Right atrium auricular region (tissue), 2 donors: ENCODE measurements around the gene ZNF488. TPM values are rescaled to one million over a fixed set of nuclear protein-coding genes. Genes with fewer than 3 reads are reported as not detected.
A peak's percentile ranks its signal among the peaks of the same experiment; 100 is the strongest.

Experiments used
- DNase-seq: peaks from one replicate; pipeline ENCODE4 v3.0.0-alpha.2; 2019; ENCODE audit warnings: low spot score
- H3K27ac ChIP-seq, 2 donors: fragments of 200-600 bp; sonication (generic); 1 replicate in 1 of 2; 2 replicates in 1 of 2; pipeline ENCODE4 v1.5.1; 2016 to 2019
- H3K27me3 ChIP-seq, 2 donors: fragments of 200-600 bp; sonication (generic); one replicate each; pipeline versions ENCODE4 v1.5.1 to v1.6.0; 2017 to 2019
- H3K36me3 ChIP-seq: fragments of 200-600 bp; sonication (generic); one replicate; pipeline ENCODE4 v1.5.1; 2016
- H3K4me1 ChIP-seq, 2 donors: fragments of 200-600 bp; sonication (generic); one replicate each; pipeline versions ENCODE4 v1.5.1 to v1.6.0; 2017 to 2019
- H3K4me3 ChIP-seq, 2 donors: fragments of 200-600 bp; sonication (generic); 1 replicate in 1 of 2; 2 replicates in 1 of 2; pipeline ENCODE4 v1.5.1; 2017 to 2019; ENCODE audit warnings: mild to moderate bottlenecking in 1 of 2, moderate library complexity in 1 of 2
- H3K9me3 ChIP-seq, 2 donors: fragments of 200-600 bp; sonication (generic); one replicate each; pipeline ENCODE4 v1.5.1; 2019
- total RNA-seq, 2 donors: library from RNA; depleted of rRNA; stranded (reverse); fragments of >200 nt; gene quantifications; one replicate each; pipeline ENCODE4 v1.1.0, GENCODE V29; 2016
- TF ChIP-seq, protein P1 (sequence below), 2 donors: fragments of 200-600 bp; sonication (generic); IDR thresholded peaks; one replicate each; pipeline ENCODE4 v1.5.1; 2019; ENCODE audit warnings: antibody characterized with exemption in 2 of 2

The ZNF488 gene
- total RNA-seq, 2 donors from 2014 or later: not detected

DNA sequence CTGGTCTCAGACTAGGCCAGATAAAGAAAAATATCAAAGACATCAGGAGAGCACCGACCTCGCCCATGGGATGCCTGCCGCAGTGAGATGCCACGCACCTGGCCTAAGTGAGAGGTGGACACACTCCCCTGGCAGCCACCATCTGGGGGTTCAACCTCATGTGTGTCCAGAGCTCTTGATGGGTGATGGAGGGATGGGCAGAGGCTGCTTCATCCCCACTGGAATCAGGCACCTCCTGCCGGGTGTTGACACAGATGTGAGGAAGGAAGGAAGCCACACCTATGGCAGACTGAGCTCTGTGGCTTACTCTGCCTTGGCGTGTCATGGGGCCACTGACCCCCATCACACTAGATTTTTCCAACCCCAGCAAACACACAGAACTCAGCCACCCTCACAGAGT is 11.4 kb downstream of the ZNF488 start:
- TF ChIP-seq, protein P1, sequence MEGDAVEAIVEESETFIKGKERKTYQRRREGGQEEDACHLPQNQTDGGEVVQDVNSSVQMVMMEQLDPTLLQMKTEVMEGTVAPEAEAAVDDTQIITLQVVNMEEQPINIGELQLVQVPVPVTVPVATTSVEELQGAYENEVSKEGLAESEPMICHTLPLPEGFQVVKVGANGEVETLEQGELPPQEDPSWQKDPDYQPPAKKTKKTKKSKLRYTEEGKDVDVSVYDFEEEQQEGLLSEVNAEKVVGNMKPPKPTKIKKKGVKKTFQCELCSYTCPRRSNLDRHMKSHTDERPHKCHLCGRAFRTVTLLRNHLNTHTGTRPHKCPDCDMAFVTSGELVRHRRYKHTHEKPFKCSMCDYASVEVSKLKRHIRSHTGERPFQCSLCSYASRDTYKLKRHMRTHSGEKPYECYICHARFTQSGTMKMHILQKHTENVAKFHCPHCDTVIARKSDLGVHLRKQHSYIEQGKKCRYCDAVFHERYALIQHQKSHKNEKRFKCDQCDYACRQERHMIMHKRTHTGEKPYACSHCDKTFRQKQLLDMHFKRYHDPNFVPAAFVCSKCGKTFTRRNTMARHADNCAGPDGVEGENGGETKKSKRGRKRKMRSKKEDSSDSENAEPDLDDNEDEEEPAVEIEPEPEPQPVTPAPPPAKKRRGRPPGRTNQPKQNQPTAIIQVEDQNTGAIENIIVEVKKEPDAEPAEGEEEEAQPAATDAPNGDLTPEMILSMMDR (IDR thresholded peaks at IDR 0.05): no peak
- Histone ChIP-seq H3K4me1 (peaks cover 0 to 6% of the 10 kb centered on the region in 2 donors), H3K27me3 (no peaks in the 10 kb centered on the region), H3K9me3 (no peaks in the 10 kb centered on the region), H3K36me3 (no peaks in the 10 kb centered on the region), H3K4me3 (no peak overlapping the region), H3K27ac (no peak overlapping the region)
- DNase-seq: peak; percentile 47

DNA sequence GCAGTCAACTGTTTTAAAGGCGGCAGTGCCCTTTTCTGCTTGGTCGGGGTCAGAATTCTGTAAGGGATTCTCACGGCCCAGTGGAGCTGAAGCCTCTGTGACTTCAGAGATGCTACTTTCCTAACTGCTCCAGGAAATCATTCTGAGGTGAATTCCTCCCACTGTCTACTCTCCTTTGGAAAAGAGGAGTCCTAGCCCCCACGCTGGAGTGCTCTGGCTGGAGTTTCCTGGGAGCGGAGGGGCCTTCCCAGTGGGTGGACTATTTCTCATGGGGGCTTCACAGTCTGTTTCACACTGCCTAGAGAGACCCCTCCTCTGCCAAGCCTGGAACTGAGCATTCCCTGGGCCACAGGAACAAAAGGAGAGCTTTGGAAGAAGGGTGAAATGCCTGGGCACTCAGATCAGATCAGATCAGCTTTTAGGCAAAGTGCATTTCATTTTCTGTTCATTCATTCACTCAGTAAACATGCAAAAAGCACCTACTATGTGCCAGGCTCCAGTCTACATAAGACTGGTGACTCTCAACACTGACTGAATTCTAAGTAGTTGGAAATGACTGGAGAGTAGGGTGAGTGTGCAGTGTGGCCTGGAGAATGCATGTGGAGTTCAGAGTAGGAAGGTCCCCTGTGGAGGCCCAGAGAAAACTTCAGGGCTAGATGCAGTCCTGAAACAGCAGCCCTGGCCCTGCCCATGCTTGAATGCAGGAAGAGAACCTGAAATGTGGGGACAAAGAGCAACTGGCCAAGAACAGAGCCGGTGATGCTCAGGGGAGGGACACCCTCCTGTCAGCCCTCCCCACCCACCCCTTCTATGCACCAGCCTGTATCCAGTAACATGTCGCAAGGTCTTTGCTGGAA is 12.2 kb downstream of the ZNF488 start:
- H3K36me3 ChIP-seq: no peaks in the 10 kb centered on the region
- DNase-seq: peak; percentile 43
- TF ChIP-seq, protein P1 (IDR thresholded peaks at IDR 0.05): no peak

GRCh38 chr10:47370878-47371277 is 13.2 kb downstream of the ZNF488 start:
- H3K36me3 ChIP-seq: no peaks in the 10 kb centered on the region
- peak; percentile 46 for DNase-seq
- H3K27me3 ChIP-seq: no peaks in the 10 kb centered on the region
- no peak overlapping the region for H3K27ac ChIP-seq
- no peaks in the 10 kb centered on the region for H3K9me3 ChIP-seq
- TF ChIP-seq, protein P1 (IDR thresholded peaks at IDR 0.05): no peak
- H3K4me3 ChIP-seq: no peak overlapping the region
- peaks cover 0 to 6% of the 10 kb centered on the region in 2 donors for H3K4me1 ChIP-seq

More for the DNA sequence above, 12.2 kb downstream of the ZNF488 start:
- Histone ChIP-seq H3K27me3 (no peaks in the 10 kb centered on the region), H3K4me1 (peaks cover 0 to 6% of the 10 kb centered on the region in 2 donors), H3K4me3 (no peak overlapping the region), H3K9me3 (no peaks in the 10 kb centered on the region), H3K27ac (no peak overlapping the region)

DNA sequence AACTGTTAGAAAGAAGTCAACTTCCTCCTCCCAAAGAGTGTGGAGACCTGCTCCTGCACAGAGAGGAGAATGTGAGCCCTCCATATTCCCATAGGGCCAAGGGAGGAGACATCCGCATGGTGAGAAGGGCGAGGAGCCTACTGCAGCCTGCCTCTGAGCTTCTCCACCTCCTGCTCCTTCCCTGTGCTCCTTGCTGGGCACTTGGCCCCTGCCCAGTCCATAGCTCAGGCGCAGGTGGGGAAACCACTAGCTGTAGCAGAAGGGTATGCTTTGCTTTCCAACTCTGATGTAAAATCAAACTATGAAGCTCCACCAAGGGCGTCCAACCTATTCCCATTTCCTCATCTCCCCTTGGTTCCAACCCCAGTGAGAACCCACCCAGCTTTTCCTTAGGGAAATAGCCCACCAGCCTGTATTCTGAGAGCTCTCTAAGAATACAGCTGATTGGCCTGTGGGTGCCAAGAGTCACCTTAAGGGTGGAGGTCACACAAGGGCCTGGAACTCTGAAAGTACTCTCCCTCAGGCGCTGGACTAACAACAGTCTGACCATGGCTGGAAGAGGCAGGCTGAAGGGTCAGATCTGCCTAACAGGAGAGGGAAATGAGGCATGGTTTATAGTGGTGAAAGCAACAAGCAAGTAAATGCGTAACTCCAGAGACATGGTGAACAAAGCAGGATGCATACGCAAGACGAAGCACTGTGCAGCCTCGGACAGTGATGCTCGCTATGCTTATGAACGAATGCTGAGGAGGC is 13.9 kb downstream of the ZNF488 start:
- Histone ChIP-seq H3K27ac (no peak overlapping the region), H3K36me3 (no peaks in the 10 kb centered on the region), H3K9me3 (no peaks in the 10 kb centered on the region), H3K4me3 (no peak overlapping the region), H3K4me1 (peaks cover 0 to 6% of the 10 kb centered on the region in 2 donors), H3K27me3 (no peaks in the 10 kb centered on the region)
- TF ChIP-seq, protein P1 (IDR thresholded peaks at IDR 0.05): no peak
- no peak for DNase-seq

DNA sequence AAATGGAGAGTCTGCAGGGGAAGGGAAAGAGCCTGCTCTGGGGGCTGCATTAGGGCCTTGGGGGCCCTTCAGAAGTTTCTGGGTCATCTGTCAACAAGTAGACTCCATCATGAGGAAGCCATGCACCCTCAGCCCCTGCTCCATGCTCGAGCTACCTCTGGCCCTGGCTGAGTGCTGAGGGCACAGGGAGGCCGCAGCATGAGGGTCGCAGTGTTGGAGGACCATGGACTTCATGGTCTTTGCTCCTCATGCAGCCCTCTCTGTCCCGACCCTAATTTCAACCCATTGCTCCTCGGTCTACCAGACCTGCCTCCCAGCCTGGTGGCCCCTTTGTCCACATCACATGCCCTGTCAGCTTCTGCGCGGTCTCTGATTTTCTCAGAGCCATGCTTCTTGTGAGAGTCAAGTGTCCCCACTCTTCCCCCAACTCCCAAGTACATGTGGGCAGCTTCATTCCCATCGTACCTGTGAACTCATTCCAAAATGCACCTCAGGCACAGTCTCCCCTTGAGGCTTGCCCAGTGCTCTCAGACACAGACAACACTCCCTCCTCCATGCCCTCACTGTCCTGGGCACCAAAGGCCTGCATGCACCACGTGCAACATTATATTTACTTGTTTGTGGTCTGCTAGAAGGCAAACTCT is 14.7 kb downstream of the ZNF488 start:
- TF ChIP-seq, protein P1 (IDR thresholded peaks at IDR 0.05): no peak
- Histone ChIP-seq H3K27ac (no peak overlapping the region), H3K4me3 (no peak overlapping the region), H3K27me3 (no peaks in the 10 kb centered on the region), H3K9me3 (no peaks in the 10 kb centered on the region), H3K4me1 (peaks cover 0 to under 1% of the 10 kb centered on the region in 2 donors), H3K36me3 (no peaks in the 10 kb centered on the region)
- DNase-seq: no peak
